Retina (tissue), 1 donor: Measurements from ENCODE around the gene MMP24.
"Not testable (repeated sequence)": the region's sequence is repeated elsewhere in the genome, so short reads cannot be mapped to it uniquely, and the experiment has no call there.

ENCODE experiments used
- DNase-seq: peaks from one replicate; pipeline ENCODE4 v3.0.0-alpha.2; 2016

Gene MMP24

GRCh38 chr20:35226126-35226883 is at the start of gene MMP24:
Gene MMP24, plus strand, starts transcription at chr20:35226690. Its CDS starts 49 bp downstream, at chr20:35226739.
- DNase-seq = peak; percentile 44

GRCh38 chr20:35179292-35180212 is 46.9 kb upstream of the MMP24 start:
- no peak for DNase-seq

GRCh38 chr20:35180266-35180665 is 46.2 kb upstream of the MMP24 start:
- DNase-seq = no peak

- DNase-seq = no peak
Observed at GRCh38 chr20:35181731-35182130, 44.8 kb upstream of the MMP24 start.

GRCh38 chr20:35186691-35187289 is 39.7 kb upstream of the MMP24 start:
- not testable (repeated sequence) for DNase-seq

- no peak for DNase-seq
Observed at GRCh38 chr20:35187584-35188190, 38.8 kb upstream of the MMP24 start.

- not testable (repeated sequence) for DNase-seq
Observed at GRCh38 chr20:35189223-35189622, 37.3 kb upstream of the MMP24 start.

GRCh38 chr20:35190556-35190955 is 35.9 kb upstream of the MMP24 start:
- no peak for DNase-seq

- DNase-seq = no peak
Observed at GRCh38 chr20:35191419-35192117, 34.9 kb upstream of the MMP24 start.

- no peak for DNase-seq
Observed at GRCh38 chr20:35192118-35192872, 34.2 kb upstream of the MMP24 start.

- DNase-seq = not testable (repeated sequence)
Observed at GRCh38 chr20:35193031-35193791, 33.3 kb upstream of the MMP24 start.

- no peak for DNase-seq
Observed at GRCh38 chr20:35196313-35196712, 30.2 kb upstream of the MMP24 start.

GRCh38 chr20:35199740-35200139 is 26.8 kb upstream of the MMP24 start:
- DNase-seq = no peak

- no peak for DNase-seq
Observed at GRCh38 chr20:35200267-35200666, 26.2 kb upstream of the MMP24 start.

GRCh38 chr20:35201467-35201866 is 25.0 kb upstream of the MMP24 start:
- not testable (repeated sequence) for DNase-seq

GRCh38 chr20:35206802-35207201 is 19.7 kb upstream of the MMP24 start:
- DNase-seq = no peak

- peak; percentile 51 for DNase-seq
Observed at GRCh38 chr20:35207950-35208611, 18.4 kb upstream of the MMP24 start.

GRCh38 chr20:35215066-35215956 is 11.2 kb upstream of the MMP24 start:
- DNase-seq = no peak

- no peak for DNase-seq
Observed at GRCh38 chr20:35216541-35216940, 9.9 kb upstream of the MMP24 start.
